ENCODE results near the gene SEMA6B. TPM values are rescaled to one million over a fixed set of nuclear protein-coding genes. Genes with fewer than 3 reads are reported as not detected.

Gene SEMA6B
- total RNA-seq, 1 donor from 2014 or later: 8.3 TPM

- no peak for DNase-seq (ENCODE audit: extremely low spot score in 2 of 2)
- Histone ChIP-seq H3K27ac (no peak overlapping the region), H3K36me3 (no peaks in the 10 kb centered on the region), H3K4me3 (no peak overlapping the region), H3K4me1 (no peaks in the 10 kb centered on the region), H3K9me3 (no peaks in the 10 kb centered on the region), H3K27me3 (no peaks in the 10 kb centered on the region)
- TF ChIP-seq POLR2AphosphoS5 (IDR thresholded peaks at IDR 0.05; ENCODE audit: insufficient read depth in 1 of 2, low read depth in 1 of 2) (no peak), CTCF (IDR thresholded peaks at IDR 0.05) (no peak), POLR2A (IDR thresholded peaks at IDR 0.05) (no peak)
- intact Hi-C loops (cut with DNase I): no loop called here
These were observed 48.0 kb downstream of the SEMA6B start for GRCh38 chr19:4511300-4512054.

GRCh38 chr19:4510435-4511255 is 48.8 kb downstream of the SEMA6B start:
- intact Hi-C loops (cut with DNase I): no loop called here
- no peaks in the 10 kb centered on the region for H3K27me3 ChIP-seq
- DNase-seq (ENCODE audit: extremely low spot score in 2 of 2): no peak
- no peak overlapping the region for H3K27ac ChIP-seq
- H3K36me3 ChIP-seq: peaks cover 0 to 4% of the 10 kb centered on the region in 2 donors
- TF ChIP-seq POLR2AphosphoS5 (IDR thresholded peaks at IDR 0.05; ENCODE audit: insufficient read depth in 1 of 2, low read depth in 1 of 2) (no peak), CTCF (IDR thresholded peaks at IDR 0.05) (no peak), POLR2A (IDR thresholded peaks at IDR 0.05) (no peak)
- H3K4me3 ChIP-seq: no peak overlapping the region
- H3K9me3 ChIP-seq: no peaks in the 10 kb centered on the region
- H3K4me1 ChIP-seq: no peaks in the 10 kb centered on the region

GRCh38 chr19:4508698-4509097 is 50.8 kb downstream of the SEMA6B start:
- H3K27ac ChIP-seq: no peak overlapping the region
- DNase-seq (ENCODE audit: extremely low spot score in 2 of 2): no peak
- intact Hi-C loops (cut with DNase I): no loop called here
- peaks cover 0 to 7% of the 10 kb centered on the region in 2 donors for H3K36me3 ChIP-seq
- H3K27me3 ChIP-seq: no peaks in the 10 kb centered on the region
- H3K4me3 ChIP-seq: no peak overlapping the region
- no peaks in the 10 kb centered on the region for H3K4me1 ChIP-seq
- TF ChIP-seq POLR2A (IDR thresholded peaks at IDR 0.05) (no peak), CTCF (IDR thresholded peaks at IDR 0.05) (no peak), POLR2AphosphoS5 (IDR thresholded peaks at IDR 0.05; ENCODE audit: insufficient read depth in 1 of 2, low read depth in 1 of 2) (no peak)
- H3K9me3 ChIP-seq: no peaks in the 10 kb centered on the region

GRCh38 chr19:4507804-4508203 is 51.7 kb downstream of the SEMA6B start:
- H3K36me3 ChIP-seq: peaks cover 0 to 9% of the 10 kb centered on the region in 2 donors
- intact Hi-C loops (cut with DNase I): no loop called here
- no peaks in the 10 kb centered on the region for H3K4me1 ChIP-seq
- TF ChIP-seq POLR2A (IDR thresholded peaks at IDR 0.05): no peak
- no peak for TF ChIP-seq CTCF (IDR thresholded peaks at IDR 0.05)
- TF ChIP-seq POLR2AphosphoS5 (IDR thresholded peaks at IDR 0.05; ENCODE audit: insufficient read depth in 1 of 2, low read depth in 1 of 2): no peak
- no peaks in the 10 kb centered on the region for H3K27me3 ChIP-seq
- H3K4me3 ChIP-seq: no peak overlapping the region
- H3K27ac ChIP-seq: no peak overlapping the region
- no peak for DNase-seq (ENCODE audit: extremely low spot score in 2 of 2)
- H3K9me3 ChIP-seq: no peaks in the 10 kb centered on the region

GRCh38 chr19:4507150-4507452 is 52.4 kb downstream of the SEMA6B start:
- TF ChIP-seq CTCF (IDR thresholded peaks at IDR 0.05) (no peak), POLR2AphosphoS5 (IDR thresholded peaks at IDR 0.05; ENCODE audit: insufficient read depth in 1 of 2, low read depth in 1 of 2) (no peak), POLR2A (IDR thresholded peaks at IDR 0.05) (no peak)
- no peaks in the 10 kb centered on the region for H3K4me1 ChIP-seq
- peaks cover 0 to 16% of the 10 kb centered on the region in 2 donors for H3K36me3 ChIP-seq
- H3K27ac ChIP-seq: no peak overlapping the region
- no peaks in the 10 kb centered on the region for H3K9me3 ChIP-seq
- intact Hi-C loops (cut with DNase I): no loop called here
- H3K27me3 ChIP-seq: no peaks in the 10 kb centered on the region
- DNase-seq (ENCODE audit: extremely low spot score in 2 of 2): no peak
- H3K4me3 ChIP-seq: no peak overlapping the region
